ENCODE results near the gene AMIGO2.

- no peak for TF ChIP-seq CTCF (conservative IDR thresholded peaks at IDR 0.05 in 1 of 2, IDR thresholded peaks at IDR 0.05 in 1 of 2; ENCODE audit: extremely low read depth in 1 of 2, insufficient read depth in 1 of 2, low read depth in 1 of 2, low read length in 2 of 2)
- TF ChIP-seq EZH2 (IDR thresholded peaks at IDR 0.05; ENCODE audit: borderline replicate concordance, low read length), result no peak
These were observed 12.6 kb downstream of the AMIGO2 start for GRCh38 chr12:47067176-47067575.

All from mammary epithelial cell (primary cell).